NCI-H460 (cell line): ENCODE measurements around the gene DOCK2. TPM values are rescaled to one million over a fixed set of nuclear protein-coding genes. Genes with fewer than 3 reads are reported as not detected.
"Not testable (repeated sequence)": the region's sequence is repeated elsewhere in the genome, so short reads cannot be mapped to it uniquely, and the experiment has no call there.

Source experiments
- DNase-seq: peaks from one replicate; pipeline ENCODE4 v3.0.0-alpha.2; 2016; ENCODE audit warnings: low read depth; ENCODE audit errors: extremely low read depth
- total RNA-seq: library from RNA; depleted of rRNA; stranded (reverse); fragments of >200 nt; shearing (Covaris generic); gene quantifications from 2 replicates; pipeline ENCODE4 v1.2.3, GENCODE V29; 2014

DOCK2 gene
- total RNA-seq, 1 experiment from 2014 or later = 0.79 TPM

DNA sequence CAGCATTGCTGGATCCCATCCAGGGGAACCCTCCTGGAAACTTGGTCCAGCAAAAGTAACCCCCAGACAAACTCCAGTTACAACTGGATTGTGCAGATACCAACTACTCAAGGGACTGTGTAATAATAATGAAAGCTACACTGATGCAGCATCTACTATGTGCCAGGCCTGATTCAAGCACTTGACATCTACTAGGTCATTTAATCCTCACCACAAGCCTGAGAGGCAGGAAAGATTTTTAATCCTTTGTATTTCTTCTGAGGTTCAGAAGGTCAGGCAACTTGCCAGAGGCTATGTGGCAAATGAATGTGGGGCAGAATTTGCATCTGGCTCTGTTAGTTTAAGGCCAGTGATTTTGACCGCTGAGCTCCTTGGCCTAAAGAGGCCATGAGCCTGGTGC, 439.1 kb downstream of the DOCK2 start:
- no peak for DNase-seq

DNA sequence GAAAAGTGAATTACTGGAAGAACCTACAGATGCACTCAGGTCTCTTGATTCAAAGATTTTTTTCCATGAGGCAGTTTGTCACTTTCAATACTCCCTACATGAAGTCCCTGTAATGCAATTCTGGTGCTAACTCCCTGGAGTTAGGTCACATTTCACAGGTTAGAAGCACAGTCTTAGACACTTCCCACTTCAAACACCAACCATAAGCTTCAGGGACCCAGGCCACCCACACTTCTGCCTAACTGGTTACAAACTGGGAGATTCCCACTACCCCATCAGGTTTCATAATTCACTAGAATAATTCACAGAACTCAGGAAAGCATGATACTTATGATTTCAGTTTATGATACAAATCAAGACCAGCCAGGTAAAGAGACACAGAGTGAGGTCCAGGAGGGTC, 439.7 kb downstream of the DOCK2 start:
- DNase-seq = no peak

DNA sequence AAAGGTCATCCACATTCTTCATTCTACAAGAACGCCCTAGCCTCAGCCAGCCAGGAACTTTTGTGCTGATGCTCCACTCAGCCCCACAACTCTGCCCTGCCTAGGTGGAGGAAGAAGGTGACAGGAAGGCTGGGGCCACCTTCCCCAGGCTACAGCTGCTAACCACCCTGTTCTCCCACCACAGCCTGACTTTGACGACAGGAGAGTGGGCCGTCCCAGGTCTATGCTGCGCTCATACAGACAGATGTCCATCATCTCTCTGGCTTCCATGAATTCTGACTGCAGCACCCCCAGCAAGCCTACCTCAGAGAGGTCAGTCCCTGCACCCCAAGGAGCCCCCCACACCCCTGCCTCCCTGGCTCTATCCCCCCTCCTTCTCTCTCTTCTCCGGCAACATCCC, 440.5 kb downstream of the DOCK2 start:
- DNase-seq = no peak

DNA sequence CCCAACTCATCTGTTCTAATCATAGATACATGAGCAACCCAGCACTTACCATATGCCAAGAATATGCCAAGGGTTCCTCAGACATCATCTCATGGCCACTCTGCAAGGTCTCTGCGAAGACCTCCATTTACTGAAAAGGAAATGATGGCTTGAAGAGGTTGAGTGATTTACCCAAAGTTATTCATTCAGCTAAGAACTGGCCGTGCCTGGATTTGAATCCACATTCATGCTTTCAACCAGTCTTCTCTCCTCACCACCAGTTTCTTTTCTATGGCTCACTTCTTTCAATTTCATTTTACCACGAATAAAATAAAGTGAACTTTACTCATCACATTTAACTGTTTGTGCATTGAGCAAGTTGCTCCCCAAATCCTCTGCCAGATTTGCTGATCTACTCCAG, 441.4 kb downstream of the DOCK2 start:
- no peak for DNase-seq

DNA sequence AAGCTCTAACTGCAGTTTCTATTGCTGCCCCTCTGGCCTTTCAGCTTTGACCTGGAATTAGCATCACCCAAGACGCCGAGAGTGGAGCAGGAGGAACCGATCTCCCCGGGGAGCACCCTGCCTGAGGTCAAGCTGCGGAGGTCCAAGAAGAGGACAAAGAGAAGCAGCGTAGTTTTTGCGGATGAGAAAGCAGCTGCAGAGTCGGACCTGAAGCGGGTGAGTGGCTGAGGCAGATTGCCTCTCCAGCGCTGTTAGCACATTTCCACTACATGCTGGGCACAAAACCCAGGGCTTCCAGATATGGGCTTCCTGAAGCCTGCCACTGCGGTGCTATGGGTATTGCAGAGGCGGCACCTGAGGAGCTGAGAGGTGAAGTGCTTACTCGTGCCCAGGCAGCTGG, 441.9 kb downstream of the DOCK2 start:
- no peak for DNase-seq

DNA sequence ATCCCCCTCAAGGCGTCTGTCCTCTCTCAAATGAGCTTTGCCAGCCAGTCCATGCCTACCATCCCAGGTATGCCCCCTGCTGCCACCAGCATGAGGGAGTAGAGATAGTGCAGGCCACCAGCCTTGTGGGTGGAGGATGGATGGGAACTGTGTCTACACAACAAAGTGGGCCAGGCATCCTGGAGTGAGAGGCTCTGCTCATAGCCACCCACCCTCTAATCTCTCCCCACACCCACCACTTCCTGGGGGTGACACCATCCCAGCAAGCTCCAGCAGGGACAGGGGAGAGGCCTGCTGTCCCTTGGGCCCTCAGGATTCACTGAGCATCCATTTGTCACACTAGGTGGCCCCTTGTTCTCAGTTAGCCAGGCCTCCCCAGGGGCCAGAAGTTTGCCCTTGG, 443.1 kb downstream of the DOCK2 start:
- no peak for DNase-seq

DNA sequence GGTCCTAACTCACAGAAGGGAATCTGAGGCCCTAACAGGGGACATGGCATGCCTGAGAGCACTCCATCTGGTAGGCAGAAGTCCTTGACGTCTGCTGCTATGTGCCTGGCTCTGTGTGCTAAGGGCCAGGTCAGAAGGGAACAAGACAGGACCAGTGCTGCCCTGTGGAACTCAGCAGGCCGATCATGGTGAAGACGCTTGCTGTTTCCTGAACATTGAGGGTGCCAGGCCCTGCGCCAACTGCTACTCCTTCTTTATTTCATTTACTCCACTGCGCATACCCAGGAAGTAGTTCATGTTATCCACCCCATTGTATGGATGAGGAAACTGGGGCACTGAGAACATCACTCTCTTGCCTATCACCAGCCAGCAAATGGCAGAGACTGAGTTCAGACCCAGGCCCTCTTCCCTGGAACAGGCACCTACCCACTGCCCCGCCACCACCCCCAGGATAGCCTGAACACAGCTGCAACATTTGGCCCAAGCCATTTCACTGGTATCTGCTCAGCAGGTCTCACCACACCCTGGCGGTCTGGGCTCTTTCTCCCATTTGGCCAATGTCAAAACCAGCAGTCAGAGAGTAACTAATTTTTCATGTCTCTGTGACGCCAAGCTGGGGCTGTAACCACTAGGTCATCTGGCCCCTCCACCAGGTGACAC, 443.8 kb downstream of the DOCK2 start:
- no peak for DNase-seq

DNA sequence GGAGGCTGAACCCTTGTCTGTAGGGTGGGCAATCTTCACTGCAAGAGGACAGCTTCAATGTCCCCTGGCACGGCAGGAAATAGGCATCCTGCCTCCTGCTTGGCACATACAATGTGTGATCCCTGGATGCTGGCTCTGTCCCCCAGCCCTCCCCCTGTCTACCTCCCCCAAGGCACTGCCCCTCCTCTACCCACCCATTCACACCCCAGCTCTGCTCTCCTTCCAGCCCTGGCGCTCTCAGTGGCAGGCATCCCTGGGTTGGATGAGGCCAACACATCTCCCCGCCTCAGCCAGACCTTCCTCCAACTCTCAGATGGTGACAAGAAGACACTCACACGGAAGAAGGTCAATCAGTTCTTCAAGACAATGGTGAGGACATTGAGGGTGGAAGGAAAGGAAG, 444.5 kb downstream of the DOCK2 start:
- no peak for DNase-seq

DNA sequence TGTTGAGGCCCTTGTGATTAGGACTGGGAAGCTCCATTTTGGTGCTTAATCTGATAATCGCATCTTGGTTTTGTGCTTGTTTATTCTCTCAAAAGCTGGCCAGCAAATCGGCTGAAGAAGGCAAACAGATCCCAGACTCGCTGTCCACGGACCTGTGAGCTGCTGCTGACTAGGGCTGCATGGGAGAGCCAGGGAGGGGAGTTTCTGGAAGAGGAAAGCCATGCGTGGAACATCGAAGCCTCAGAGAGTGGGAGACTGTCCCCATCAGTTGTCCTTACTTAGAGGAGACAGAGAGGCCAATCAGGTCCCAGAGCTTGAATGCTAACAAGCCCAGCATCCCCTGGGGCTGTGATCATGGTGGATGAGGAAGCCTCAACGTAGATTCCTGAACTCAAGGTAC, 445.6 kb downstream of the DOCK2 start:
- DNase-seq = no peak

DNA sequence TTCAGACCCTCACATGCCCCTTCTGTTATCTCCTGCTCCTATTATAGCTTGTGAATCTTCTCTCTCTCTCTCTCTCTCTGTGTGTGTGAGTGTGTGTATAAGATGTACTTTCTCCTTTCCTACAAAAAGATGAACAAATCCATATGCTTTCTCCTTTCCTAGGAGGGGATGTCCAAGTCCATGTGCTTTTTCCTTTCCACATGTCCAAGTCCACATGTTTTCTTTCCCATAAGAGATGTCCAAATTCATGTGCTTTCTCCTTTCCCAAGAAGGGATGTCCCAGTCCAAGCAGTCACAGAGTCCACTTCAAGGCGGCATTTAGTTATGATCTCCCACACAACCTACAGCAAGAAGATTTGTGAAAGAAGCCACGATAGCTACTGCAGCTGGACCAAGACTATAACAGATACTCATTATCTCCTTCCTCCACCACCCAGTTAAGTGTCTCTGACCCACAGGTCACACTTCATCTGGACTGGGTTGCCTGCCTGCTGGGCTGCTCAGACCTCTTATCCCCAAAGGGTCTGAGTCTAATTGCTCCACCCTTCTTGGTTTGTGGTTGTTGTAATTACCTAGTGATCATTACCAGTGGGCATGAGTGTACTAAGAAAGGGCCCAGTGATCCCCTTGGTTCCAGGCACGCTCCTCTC, 450.2 kb downstream of the DOCK2 start:
- no peak for DNase-seq

DNA sequence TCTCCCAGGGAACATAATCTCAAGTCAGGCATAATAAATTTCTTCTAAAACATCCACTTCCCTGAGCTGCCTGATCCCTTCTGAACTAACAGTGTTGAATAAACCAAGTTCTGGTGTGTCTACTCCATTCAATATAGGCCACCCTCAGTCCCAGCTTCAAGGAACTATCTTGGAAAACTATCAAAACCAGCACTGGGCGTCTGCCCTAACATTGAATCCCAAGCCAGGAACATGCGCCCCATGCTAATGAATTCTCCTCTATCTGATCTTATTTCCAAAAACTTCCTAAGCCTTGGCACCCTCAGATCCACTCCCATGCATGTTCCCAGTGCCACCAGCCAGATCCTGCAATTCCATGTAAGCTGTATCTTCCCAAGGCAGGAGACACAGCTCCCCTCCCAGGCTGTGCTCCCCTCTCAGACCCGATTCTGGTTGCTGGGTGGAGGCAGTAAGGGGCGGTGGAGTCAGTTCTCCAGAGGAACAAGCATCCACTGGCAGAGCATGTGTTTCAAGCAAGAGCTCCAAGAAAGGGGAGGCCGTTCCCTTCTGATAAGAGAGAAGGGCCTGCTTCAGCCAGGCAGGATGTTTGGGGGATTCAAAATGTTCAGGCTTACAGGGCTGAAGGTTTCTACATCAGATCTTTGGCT, 455.5 kb downstream of the DOCK2 start:
- DNase-seq = no peak

DNA sequence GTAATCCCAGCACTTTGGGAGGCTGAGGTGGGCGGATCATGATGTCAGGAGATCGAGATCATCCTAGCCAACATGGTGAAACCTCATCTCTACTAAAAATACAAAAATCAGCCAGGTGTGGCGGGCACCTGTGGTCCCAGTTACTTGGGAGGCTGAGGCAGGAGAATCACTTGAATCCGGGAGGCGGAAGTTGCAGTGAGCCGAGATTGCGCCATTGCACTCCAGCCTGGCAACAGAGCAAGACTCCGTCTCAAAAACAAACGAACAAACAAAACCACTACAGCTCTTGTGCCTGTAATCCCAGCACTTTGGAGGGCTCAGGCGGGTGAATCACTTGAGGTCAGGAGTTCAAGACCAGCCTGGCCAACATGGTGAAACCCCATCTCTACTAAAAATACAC, 457.3 kb downstream of the DOCK2 start:
- DNase-seq = not testable (repeated sequence)

DNA sequence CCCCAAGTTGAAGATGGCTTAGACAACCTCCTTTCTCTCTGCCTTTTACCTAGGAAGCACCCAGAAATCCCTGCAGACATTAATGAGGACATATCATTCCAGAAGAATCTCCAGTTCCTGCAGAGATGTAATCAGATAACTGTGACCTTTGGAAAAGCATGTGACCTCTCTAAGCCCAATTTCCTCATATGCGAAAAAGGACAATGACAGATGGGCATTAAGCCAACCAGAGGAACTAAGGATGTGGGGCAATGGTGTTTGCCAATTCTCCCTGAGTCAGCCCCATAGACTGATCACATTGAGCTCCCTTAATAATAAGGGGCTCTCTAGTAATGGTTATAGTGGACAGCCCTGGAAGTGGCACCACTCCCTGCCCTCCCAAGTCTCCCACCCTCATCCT, 458.6 kb downstream of the DOCK2 start:
- no peak for DNase-seq

DNA sequence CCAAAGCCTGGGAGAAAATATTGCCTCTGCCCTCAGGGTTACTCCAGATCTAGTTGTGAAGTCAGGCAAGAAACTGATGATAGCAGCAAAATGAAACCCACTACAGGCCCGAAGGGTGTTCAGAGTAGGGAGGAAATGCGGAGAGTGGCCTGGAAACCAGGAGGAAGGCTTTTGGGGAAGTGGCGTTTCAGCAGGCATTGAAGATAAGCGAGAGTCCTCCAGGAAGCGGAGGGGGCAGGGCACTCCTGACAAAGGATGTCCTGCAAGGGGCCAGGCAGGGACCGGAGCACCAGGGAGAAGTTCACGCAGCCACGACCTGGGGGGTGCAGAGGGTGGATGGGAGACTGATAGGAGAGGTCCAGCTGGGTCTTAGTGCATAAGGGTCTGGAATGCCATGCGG, 460.9 kb downstream of the DOCK2 start:
- no peak for DNase-seq

DNA sequence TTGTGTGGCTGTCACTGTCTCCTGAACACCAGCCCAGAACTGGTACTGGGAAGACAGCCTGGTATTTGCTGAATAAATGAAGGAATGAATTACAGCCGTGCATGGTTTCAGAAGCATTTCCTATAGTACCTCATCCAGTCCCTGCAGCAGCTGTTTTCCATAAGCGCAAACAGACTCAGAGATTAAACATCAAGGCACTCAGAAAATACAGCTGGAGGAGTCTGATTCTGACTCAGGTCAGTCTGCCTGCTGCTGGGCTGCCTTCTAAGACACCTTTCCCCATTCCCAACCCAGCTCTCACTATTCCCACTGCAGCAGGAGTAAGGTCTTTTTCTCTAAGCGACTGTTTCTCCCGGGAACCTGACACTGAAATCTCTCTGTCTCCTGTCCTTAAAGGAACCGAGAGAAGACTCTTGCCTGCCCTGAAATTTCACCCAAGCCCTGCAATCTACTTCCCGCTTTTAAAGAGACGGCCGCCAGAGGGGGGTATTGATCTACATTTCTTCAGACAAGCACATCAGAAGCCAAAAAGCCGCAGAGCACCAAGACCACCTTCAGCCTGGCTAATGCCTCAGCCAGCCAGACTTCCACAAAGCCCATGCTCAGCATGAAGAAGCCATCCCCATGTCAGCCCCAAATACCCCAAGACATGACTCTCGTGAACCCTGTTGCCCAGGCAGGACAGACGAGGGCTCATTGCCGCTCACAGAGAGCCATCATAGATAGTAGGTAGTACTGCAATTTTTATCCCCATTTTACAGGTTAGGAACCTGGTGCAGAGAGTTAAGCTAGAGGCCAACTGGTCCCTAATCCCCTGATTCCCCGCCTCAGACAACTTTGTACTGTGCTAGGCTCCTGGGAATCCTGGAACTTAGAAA, 463.2 kb downstream of the DOCK2 start:
- DNase-seq = peak; percentile 64

DNA sequence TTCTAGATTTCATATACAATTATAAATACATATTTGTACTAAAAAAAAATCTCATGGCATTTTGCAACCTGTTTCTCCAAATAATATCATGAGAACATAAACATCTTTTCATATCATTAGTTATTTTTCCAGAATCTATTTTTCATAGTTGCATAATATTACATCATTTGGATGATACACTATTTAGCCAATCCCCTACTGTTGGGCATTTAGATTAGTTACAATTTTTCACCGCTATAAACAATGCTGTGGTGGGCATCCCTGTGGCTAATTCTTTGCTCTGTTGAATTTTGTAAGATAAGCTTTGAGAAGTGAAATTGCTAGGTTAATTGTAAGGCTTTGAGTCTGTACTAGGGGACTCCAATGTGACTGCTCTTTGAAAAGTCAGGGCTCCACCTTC, 466.4 kb downstream of the DOCK2 start:
- no peak for DNase-seq

DNA sequence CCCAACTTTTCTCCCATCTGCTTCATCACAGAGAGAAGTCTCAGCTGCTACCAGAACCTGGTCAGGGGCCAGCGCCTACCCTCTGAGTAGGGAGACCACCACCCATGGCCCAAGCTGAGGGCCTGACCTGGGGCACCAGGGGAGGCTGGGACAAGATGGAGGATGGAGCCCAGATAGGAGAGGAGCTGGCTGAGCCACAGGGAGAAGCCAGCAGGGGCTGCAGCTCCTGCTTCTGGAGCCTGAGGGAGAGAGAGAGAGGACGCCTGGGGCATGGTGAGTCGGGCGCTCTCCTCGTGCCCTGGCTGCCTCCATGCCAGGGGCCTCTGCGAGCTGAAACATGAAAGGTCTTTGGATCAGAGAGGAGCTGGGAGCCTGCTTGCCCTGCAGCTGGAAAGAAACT, 467.2 kb downstream of the DOCK2 start:
- DNase-seq = no peak

DNA sequence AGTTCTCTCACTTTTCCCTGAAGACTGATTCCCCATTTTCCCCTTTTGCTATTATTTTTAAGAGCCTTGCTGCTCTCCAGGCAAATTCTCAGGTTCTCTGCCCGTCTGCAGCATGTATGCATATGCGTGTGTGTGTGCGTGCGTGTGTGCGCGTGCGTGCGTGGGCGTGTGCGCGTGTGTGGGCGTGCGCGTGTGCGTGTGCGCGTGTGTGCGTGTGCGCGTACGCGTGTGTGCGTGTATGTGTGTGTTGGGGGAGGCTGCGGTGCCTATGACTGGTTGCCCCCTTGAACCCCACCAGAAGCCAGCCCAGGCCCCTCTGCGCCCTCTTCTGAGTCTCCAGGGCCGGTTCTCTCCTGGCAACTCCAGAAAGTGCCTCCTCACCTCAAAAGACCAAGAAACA, 467.6 kb downstream of the DOCK2 start:
- no peak for DNase-seq

DNA sequence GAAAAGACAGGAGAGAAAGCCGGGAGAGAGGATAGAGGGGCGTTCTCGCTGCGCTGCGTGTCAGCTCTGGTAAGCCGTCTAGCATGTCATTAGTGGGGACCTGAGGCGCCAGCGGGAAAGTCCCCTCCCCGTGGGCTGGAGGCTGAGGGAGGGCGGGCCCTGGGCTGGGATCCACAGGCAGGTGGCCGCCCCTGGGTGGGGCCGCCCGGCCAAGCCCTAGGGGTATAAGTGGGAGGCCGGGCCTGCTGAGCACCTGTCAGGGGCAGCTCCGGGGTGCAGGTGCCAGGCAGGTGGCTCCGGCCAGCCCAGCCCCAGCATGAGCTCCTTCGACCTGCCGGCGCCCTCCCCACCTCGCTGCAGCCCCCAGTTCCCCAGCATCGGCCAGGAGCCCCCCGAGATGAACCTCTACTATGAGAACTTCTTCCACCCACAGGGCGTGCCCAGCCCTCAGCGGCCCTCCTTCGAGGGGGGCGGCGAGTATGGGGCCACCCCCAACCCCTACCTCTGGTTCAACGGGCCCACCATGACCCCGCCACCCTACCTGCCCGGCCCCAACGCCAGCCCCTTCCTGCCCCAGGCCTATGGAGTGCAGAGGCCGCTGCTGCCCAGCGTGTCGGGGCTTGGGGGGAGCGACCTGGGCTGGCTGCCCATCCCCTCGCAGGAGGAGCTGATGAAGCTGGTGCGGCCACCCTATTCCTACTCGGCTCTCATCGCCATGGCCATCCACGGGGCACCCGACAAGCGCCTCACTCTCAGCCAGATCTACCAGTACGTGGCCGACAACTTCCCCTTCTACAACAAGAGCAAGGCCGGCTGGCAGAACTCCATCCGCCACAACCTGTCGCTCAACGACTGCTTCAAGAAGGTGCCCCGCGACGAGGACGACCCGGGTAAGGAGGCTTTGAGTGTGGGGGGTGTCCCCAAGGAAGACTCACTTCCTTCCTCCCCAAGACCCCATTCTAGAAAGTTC, 468.9 kb downstream of the DOCK2 start, which contains the start of gene FOXI1:
FOXI1 (plus strand) TSS at position 256 of the 970 bp plus-strand sequence; CDS start at position 317, 61 bp downstream.
- DNase-seq = no peak

DNA sequence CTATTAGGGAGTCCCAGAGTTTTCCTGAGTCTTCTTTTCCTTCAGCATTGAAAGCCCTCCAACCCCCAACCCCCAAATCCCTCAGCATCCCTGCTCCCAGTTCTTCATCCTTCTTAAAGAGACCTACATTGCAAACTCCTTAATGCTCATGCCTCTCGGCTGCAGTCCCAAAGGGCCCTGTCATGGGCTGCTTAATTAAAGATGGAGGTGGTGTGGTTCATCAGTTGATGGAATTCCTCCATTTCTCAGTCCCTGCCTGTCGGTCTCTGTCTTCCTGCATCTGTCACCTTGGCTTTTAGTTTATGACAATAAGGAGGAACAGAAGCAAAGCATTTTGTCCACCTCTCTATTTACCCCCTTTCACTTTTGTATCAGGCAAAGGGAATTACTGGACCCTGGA, 470.6 kb downstream of the DOCK2 start:
- DNase-seq = no peak
